Gastroesophageal sphincter (tissue), 3 donors: Measurements from ENCODE around the gene TMEM245.
A peak's percentile ranks its signal among the peaks of the same experiment; 100 is the strongest.

ENCODE experiments used
- CTCF ChIP-seq, 4 experiments: fragments of 200-600 bp in 2 of 4; fragments of 450-650 bp in 2 of 4; sonication (generic) in 1 of 4; IDR thresholded peaks; one replicate each; pipeline ENCODE4 v1.5.1; 2017 to 2019; ENCODE audit warnings: antibody characterized with exemption in 4 of 4, mild to moderate bottlenecking in 2 of 4, moderate library complexity in 2 of 4
- EP300 ChIP-seq: sonication (generic); formaldehyde crosslinking; IDR thresholded peaks from one replicate; pipeline ENCODE4 v1.6.1; 2017; ENCODE audit warnings: antibody characterized with exemption, mild to moderate bottlenecking
- POLR2A ChIP-seq, 2 donors: fragments of 450-650 bp; IDR thresholded peaks; one replicate each; pipeline ENCODE4 v1.6.1; 2017; ENCODE audit warnings: antibody characterized with exemption in 2 of 2, mild to moderate bottlenecking in 2 of 2, moderate library complexity in 1 of 2
- POLR2AphosphoS5 ChIP-seq: sonication (generic); formaldehyde crosslinking; IDR thresholded peaks from one replicate; pipeline ENCODE4 v1.6.1; 2017; ENCODE audit warnings: antibody characterized with exemption

DNA sequence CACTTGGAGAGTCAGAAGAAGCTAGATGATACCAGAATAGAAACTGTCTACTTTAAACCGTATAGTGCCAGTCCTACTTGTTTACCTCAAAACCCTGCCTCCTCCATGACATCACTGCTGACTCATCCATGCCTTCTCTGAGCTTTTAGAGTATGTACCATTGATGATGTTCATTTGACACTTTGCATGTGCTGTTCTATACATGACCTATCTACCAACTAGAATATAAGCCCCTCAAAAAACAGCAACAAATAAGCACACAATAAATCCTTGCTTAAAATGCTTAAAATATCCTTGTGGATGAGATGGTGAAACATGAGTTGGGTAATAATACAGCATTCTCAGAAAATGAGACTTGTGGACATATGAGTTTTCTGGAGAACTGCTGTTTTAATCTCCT is 109.0 kb downstream of the TMEM245 start:
- TF ChIP-seq POLR2A (IDR thresholded peaks at IDR 0.05) (no peak), CTCF (IDR thresholded peaks at IDR 0.05) (peak in 1 of 4 experiments; percentile 19), EP300 (no peak), POLR2AphosphoS5 (peak; percentile 57)
